Measurements from ENCODE around the gene CDC42BPG. TPM values are rescaled to one million over a fixed set of nuclear protein-coding genes. Genes with fewer than 3 reads are reported as not detected.

CDC42BPG gene
- total RNA-seq, 1 experiment from 2014 or later = 4.1 TPM

GRCh38 chr11:64776875-64777274 lies 67.6 kb downstream of the CDC42BPG start:
- peaks cover 51% of the 10 kb centered on the region for H3K36me3 ChIP-seq (ENCODE audit: control insufficient read depth, insufficient read depth, low read length)
- H3K27me3 ChIP-seq (ENCODE audit: control insufficient read depth, insufficient read depth, low read length) = no peaks in the 10 kb centered on the region
- ATAC-seq (no peak), DNase-seq (ENCODE audit: low read depth, low spot score) (no peak)
- POLR2A ChIA-PET = no interaction called here
- intact Hi-C loops (cut with micrococcal nuclease; ENCODE audit: unreplicated experiment) = no loop called here
- no peaks in the 10 kb centered on the region for H3K9me3 ChIP-seq (ENCODE audit: control insufficient read depth, insufficient read depth, low read depth, low read length)
- in situ Hi-C loops (cut with HindIII; ENCODE audit: low pct_unique_long_range_greater_than_20kb, low sequenced_read_pairs) = no loop called here
- CTCF ChIA-PET = interaction anchor here (0.7 kb wide), 1 partner anchor 77 kb away, joined by 4 read pairs; no protein-coding TSS in a partner anchor
- peak overlapping the region; percentile 88 to 92 for H3K4me3 ChIP-seq (ENCODE audit: low read depth in 2 of 2, low read length in 2 of 2)
- peaks cover 16% of the 10 kb centered on the region for H3K4me1 ChIP-seq (ENCODE audit: control insufficient read depth, insufficient read depth, low read length)
- H3K27ac ChIP-seq (ENCODE audit: low read length) = peak overlapping the region; percentile 88
- TF ChIP-seq TCF7L2 (IDR thresholded peaks at IDR 0.05; ENCODE audit: low read depth, low read length) = no peak
- TF ChIP-seq, protein P1, sequence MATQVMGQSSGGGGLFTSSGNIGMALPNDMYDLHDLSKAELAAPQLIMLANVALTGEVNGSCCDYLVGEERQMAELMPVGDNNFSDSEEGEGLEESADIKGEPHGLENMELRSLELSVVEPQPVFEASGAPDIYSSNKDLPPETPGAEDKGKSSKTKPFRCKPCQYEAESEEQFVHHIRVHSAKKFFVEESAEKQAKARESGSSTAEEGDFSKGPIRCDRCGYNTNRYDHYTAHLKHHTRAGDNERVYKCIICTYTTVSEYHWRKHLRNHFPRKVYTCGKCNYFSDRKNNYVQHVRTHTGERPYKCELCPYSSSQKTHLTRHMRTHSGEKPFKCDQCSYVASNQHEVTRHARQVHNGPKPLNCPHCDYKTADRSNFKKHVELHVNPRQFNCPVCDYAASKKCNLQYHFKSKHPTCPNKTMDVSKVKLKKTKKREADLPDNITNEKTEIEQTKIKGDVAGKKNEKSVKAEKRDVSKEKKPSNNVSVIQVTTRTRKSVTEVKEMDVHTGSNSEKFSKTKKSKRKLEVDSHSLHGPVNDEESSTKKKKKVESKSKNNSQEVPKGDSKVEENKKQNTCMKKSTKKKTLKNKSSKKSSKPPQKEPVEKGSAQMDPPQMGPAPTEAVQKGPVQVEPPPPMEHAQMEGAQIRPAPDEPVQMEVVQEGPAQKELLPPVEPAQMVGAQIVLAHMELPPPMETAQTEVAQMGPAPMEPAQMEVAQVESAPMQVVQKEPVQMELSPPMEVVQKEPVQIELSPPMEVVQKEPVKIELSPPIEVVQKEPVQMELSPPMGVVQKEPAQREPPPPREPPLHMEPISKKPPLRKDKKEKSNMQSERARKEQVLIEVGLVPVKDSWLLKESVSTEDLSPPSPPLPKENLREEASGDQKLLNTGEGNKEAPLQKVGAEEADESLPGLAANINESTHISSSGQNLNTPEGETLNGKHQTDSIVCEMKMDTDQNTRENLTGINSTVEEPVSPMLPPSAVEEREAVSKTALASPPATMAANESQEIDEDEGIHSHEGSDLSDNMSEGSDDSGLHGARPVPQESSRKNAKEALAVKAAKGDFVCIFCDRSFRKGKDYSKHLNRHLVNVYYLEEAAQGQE (IDR thresholded peaks at IDR 0.05; ENCODE audit: insufficient read depth in 1 of 2, low read depth in 2 of 2, low read length in 1 of 2) = no peak
- no peak for TF ChIP-seq POLR2AphosphoS5 (IDR thresholded peaks at IDR 0.05; ENCODE audit: low read depth, low read length)
- TF ChIP-seq, protein P2, sequence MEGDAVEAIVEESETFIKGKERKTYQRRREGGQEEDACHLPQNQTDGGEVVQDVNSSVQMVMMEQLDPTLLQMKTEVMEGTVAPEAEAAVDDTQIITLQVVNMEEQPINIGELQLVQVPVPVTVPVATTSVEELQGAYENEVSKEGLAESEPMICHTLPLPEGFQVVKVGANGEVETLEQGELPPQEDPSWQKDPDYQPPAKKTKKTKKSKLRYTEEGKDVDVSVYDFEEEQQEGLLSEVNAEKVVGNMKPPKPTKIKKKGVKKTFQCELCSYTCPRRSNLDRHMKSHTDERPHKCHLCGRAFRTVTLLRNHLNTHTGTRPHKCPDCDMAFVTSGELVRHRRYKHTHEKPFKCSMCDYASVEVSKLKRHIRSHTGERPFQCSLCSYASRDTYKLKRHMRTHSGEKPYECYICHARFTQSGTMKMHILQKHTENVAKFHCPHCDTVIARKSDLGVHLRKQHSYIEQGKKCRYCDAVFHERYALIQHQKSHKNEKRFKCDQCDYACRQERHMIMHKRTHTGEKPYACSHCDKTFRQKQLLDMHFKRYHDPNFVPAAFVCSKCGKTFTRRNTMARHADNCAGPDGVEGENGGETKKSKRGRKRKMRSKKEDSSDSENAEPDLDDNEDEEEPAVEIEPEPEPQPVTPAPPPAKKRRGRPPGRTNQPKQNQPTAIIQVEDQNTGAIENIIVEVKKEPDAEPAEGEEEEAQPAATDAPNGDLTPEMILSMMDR (IDR thresholded peaks at IDR 0.05) = no peak
- TF ChIP-seq SIN3A (IDR thresholded peaks at IDR 0.05; ENCODE audit: borderline replicate concordance, insufficient read depth, low read depth, low read length) = no peak
- BruUV-seq (replicated peaks) = no TSS peak

- H3K27ac ChIP-seq (ENCODE audit: low read length) = peak overlapping the region; percentile 88
- POLR2A ChIA-PET = interaction anchor here (0.7 kb wide), 1 partner anchor 422 kb away, joined by 3 read pairs; no protein-coding TSS in a partner anchor
- H3K27me3 ChIP-seq (ENCODE audit: control insufficient read depth, insufficient read depth, low read length) = no peaks in the 10 kb centered on the region
- intact Hi-C loops (cut with micrococcal nuclease; ENCODE audit: unreplicated experiment) (no loop called here), in situ Hi-C loops (cut with HindIII; ENCODE audit: low pct_unique_long_range_greater_than_20kb, low sequenced_read_pairs) (no loop called here)
- H3K9me3 ChIP-seq (ENCODE audit: control insufficient read depth, insufficient read depth, low read depth, low read length) = no peaks in the 10 kb centered on the region
- peaks cover 56% of the 10 kb centered on the region for H3K36me3 ChIP-seq (ENCODE audit: control insufficient read depth, insufficient read depth, low read length)
- H3K4me1 ChIP-seq (ENCODE audit: control insufficient read depth, insufficient read depth, low read length) = peaks cover 16% of the 10 kb centered on the region
- ATAC-seq = no peak
- BruUV-seq (replicated peaks) = no TSS peak
- CTCF ChIA-PET = interaction anchor here (0.6 kb wide), 1 partner anchor 68 kb away, joined by 3 read pairs; the partner anchor contains the start of gene CDC42BPG
- peak overlapping the region; percentile 88 to 92 for H3K4me3 ChIP-seq (ENCODE audit: low read depth in 2 of 2, low read length in 2 of 2)
- TF ChIP-seq SIN3A (IDR thresholded peaks at IDR 0.05; ENCODE audit: borderline replicate concordance, insufficient read depth, low read depth, low read length) (no peak), POLR2AphosphoS5 (IDR thresholded peaks at IDR 0.05; ENCODE audit: low read depth, low read length) (0 out of 2 replicates have a peak, but pooled peaks have one; percentile 20)
- TF ChIP-seq, protein P1 (IDR thresholded peaks at IDR 0.05; ENCODE audit: insufficient read depth in 1 of 2, low read depth in 2 of 2, low read length in 1 of 2) = no peak
- TF ChIP-seq, protein P2 (IDR thresholded peaks at IDR 0.05) = no peak
- no peak for DNase-seq (ENCODE audit: low read depth, low spot score)
Measured at GRCh38 chr11:64776425-64776824, 68.0 kb downstream of the CDC42BPG start.
